Measurements from ENCODE around the gene STEAP4. TPM values are rescaled to one million over a fixed set of nuclear protein-coding genes. Genes with fewer than 3 reads are reported as not detected.

The STEAP4 gene
- total and polyA plus RNA-seq, 4 donors: 3.7 to 43.8 (median 12.8) TPM

DNA sequence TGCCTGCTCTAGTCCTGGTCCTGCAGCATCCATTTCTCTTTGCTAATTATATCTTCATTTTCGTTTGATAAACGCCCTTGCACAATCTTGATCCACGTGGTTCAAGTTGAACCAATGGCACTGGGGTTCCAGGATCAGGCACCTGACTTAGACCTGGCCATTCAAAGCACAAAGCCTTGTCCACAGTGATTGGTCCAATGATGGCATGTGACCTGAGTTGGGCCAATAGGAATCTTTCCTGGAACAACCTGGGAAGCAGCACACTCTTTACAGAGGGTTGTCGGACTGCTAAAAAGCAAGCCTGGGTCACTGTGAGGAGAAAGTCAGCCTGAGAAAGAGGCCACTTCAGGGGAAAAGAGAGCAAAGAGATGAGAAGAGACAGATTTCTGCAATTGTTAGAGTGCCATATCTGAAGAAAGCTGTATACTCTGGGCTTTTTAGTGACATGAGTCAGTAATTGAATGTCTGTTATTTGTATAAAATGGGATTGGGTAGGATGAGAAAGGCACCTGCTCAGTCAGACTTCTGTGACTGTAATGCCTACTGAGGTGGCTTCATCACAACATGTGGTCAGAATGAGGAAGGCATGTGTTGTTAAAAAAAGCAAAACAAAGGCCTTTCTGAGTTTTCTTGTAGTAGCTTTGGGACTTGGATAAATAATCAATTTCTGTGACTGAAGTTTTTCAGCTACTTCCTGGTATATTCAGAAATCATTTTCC, 4.4 kb upstream of the STEAP4 start:
- no peak for TF ChIP-seq HNF4G (IDR thresholded peaks at IDR 0.05)
- 82% methylated on average over 4 of the region's 4 CpGs for WGBS
- no peaks in the 10 kb centered on the region for H3K9me3 ChIP-seq (ENCODE audit: control insufficient read depth in 4 of 4, low read length in 3 of 4)
- H3K36me3 ChIP-seq (ENCODE audit: control insufficient read depth in 4 of 4, insufficient read depth in 3 of 4, low read depth in 1 of 4, low read length in 3 of 4): no peaks in the 10 kb centered on the region
- peaks cover 0 to 4% (median 0%) of the 10 kb centered on the region in 4 donors for H3K27me3 ChIP-seq (ENCODE audit: control insufficient read depth in 4 of 4, insufficient read depth in 4 of 4, low read length in 3 of 4)
- H3K27ac ChIP-seq (ENCODE audit: low read depth in 1 of 2, low read length in 2 of 2): peak overlapping the region; percentile 33 to 58
- H3K4me3 ChIP-seq (ENCODE audit: low read depth in 1 of 3, low read length in 3 of 3): no peak overlapping the region
- DNase-seq (ENCODE audit: low spot score): no peak
- peaks cover 2 to 25% (median 9%) of the 10 kb centered on the region in 4 donors for H3K4me1 ChIP-seq (ENCODE audit: control insufficient read depth in 4 of 4, insufficient read depth in 4 of 4, low read length in 3 of 4)
- no peak overlapping the region for H3K9ac ChIP-seq (ENCODE audit: low read depth in 1 of 2, low read length in 2 of 2)

DNA sequence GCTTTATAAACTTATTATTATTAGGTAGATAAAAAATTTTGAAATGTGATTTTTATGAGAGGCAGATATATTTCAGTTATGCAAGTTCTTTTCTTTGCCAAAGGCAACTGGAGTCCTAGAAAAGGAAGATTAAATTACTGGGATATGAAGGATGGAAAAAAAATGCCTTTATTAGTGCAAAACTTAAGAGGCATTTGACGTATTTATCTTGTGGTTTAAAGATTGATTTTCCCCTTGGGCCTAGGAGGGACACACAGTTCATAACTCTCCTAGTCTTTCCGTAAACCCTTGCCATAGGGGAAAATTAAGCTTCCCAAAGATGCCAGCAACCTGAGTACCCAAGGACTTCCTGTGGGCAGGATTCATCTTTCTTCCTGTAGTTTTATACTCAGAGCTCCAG, 3.1 kb upstream of the STEAP4 start:
- Histone ChIP-seq H3K36me3 (ENCODE audit: control insufficient read depth in 4 of 4, insufficient read depth in 3 of 4, low read depth in 1 of 4, low read length in 3 of 4) (no peaks in the 10 kb centered on the region), H3K9ac (ENCODE audit: low read depth in 1 of 2, low read length in 2 of 2) (no peak overlapping the region), H3K27me3 (ENCODE audit: control insufficient read depth in 4 of 4, insufficient read depth in 4 of 4, low read length in 3 of 4) (peaks cover 0 to 4% (median 0%) of the 10 kb centered on the region in 4 donors), H3K27ac (ENCODE audit: low read depth in 1 of 2, low read length in 2 of 2) (no peak overlapping the region), H3K4me1 (ENCODE audit: control insufficient read depth in 4 of 4, insufficient read depth in 4 of 4, low read length in 3 of 4) (peaks cover 2 to 25% (median 9%) of the 10 kb centered on the region in 4 donors), H3K9me3 (ENCODE audit: control insufficient read depth in 4 of 4, low read length in 3 of 4) (no peaks in the 10 kb centered on the region), H3K4me3 (ENCODE audit: low read depth in 1 of 3, low read length in 3 of 3) (no peak overlapping the region)
- DNase-seq (ENCODE audit: low spot score): no peak
- WGBS: 88% methylated on average over 2 of the region's 2 CpGs
- no peak for TF ChIP-seq NR2F2 (IDR thresholded peaks at IDR 0.05)
- TF ChIP-seq TAF1 (conservative IDR thresholded peaks at IDR 0.05): no peak
- no peak for TF ChIP-seq RAD21 (IDR thresholded peaks at IDR 0.05)
- TF ChIP-seq EGR1 (IDR thresholded peaks at IDR 0.05; ENCODE audit: low read depth in 2 of 2): no peak
- TF ChIP-seq, protein P1, sequence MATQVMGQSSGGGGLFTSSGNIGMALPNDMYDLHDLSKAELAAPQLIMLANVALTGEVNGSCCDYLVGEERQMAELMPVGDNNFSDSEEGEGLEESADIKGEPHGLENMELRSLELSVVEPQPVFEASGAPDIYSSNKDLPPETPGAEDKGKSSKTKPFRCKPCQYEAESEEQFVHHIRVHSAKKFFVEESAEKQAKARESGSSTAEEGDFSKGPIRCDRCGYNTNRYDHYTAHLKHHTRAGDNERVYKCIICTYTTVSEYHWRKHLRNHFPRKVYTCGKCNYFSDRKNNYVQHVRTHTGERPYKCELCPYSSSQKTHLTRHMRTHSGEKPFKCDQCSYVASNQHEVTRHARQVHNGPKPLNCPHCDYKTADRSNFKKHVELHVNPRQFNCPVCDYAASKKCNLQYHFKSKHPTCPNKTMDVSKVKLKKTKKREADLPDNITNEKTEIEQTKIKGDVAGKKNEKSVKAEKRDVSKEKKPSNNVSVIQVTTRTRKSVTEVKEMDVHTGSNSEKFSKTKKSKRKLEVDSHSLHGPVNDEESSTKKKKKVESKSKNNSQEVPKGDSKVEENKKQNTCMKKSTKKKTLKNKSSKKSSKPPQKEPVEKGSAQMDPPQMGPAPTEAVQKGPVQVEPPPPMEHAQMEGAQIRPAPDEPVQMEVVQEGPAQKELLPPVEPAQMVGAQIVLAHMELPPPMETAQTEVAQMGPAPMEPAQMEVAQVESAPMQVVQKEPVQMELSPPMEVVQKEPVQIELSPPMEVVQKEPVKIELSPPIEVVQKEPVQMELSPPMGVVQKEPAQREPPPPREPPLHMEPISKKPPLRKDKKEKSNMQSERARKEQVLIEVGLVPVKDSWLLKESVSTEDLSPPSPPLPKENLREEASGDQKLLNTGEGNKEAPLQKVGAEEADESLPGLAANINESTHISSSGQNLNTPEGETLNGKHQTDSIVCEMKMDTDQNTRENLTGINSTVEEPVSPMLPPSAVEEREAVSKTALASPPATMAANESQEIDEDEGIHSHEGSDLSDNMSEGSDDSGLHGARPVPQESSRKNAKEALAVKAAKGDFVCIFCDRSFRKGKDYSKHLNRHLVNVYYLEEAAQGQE (IDR thresholded peaks at IDR 0.05): no peak
- TF ChIP-seq YY1 (IDR thresholded peaks at IDR 0.05): no peak
- no peak for TF ChIP-seq HNF4A (conservative IDR thresholded peaks at IDR 0.05)
- TF ChIP-seq GABPA (IDR thresholded peaks at IDR 0.05 in 1 of 2, conservative IDR thresholded peaks at IDR 0.05 in 1 of 2): no peak
- no peak for TF ChIP-seq HNF4G (IDR thresholded peaks at IDR 0.05)
- TF ChIP-seq FOXA2 (IDR thresholded peaks at IDR 0.05): no peak
- TF ChIP-seq JUND (IDR thresholded peaks at IDR 0.05): no peak
- no peak for TF ChIP-seq FOXA1 (IDR thresholded peaks at IDR 0.05)
- TF ChIP-seq, protein P2, sequence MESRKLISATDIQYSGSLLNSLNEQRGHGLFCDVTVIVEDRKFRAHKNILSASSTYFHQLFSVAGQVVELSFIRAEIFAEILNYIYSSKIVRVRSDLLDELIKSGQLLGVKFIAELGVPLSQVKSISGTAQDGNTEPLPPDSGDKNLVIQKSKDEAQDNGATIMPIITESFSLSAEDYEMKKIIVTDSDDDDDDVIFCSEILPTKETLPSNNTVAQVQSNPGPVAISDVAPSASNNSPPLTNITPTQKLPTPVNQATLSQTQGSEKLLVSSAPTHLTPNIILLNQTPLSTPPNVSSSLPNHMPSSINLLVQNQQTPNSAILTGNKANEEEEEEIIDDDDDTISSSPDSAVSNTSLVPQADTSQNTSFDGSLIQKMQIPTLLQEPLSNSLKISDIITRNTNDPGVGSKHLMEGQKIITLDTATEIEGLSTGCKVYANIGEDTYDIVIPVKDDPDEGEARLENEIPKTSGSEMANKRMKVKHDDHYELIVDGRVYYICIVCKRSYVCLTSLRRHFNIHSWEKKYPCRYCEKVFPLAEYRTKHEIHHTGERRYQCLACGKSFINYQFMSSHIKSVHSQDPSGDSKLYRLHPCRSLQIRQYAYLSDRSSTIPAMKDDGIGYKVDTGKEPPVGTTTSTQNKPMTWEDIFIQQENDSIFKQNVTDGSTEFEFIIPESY (IDR thresholded peaks at IDR 0.05): no peak
- TF ChIP-seq, protein P3, sequence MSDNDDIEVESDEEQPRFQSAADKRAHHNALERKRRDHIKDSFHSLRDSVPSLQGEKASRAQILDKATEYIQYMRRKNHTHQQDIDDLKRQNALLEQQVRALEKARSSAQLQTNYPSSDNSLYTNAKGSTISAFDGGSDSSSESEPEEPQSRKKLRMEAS (IDR thresholded peaks at IDR 0.05): no peak

Data from liver (tissue), 9 donors.